ENCODE results near the gene CIP2A.

CIP2A gene

GRCh38 chr3:108595321-108595720, 6.1 kb upstream of the CIP2A start:
- Mint-ChIP-seq H3K36me3 (ENCODE audit: low read depth) (no peaks in the 10 kb centered on the region), H3K4me3 (no peak overlapping the region), H3K4me1 (ENCODE audit: low read depth) (peaks cover 44% of the 10 kb centered on the region), H3K9me3 (no peaks in the 10 kb centered on the region), H3K27ac (no peak overlapping the region), H3K27me3 (no peaks in the 10 kb centered on the region)
- no peak for DNase-seq

GRCh38 chr3:108590460-108590859, 1.2 kb upstream of the CIP2A start:
- peak overlapping the region; percentile 100 for H3K4me3 Mint-ChIP-seq
- H3K27me3 Mint-ChIP-seq: no peaks in the 10 kb centered on the region
- peak overlapping the region; percentile 100 for H3K27ac Mint-ChIP-seq
- H3K9me3 Mint-ChIP-seq: no peaks in the 10 kb centered on the region
- no peak for DNase-seq
- peaks cover 34% of the 10 kb centered on the region for H3K36me3 Mint-ChIP-seq (ENCODE audit: low read depth)
- peaks cover 42% of the 10 kb centered on the region for H3K4me1 Mint-ChIP-seq (ENCODE audit: low read depth)

- Mint-ChIP-seq H3K4me1 (ENCODE audit: low read depth) (peaks cover 45% of the 10 kb centered on the region), H3K27me3 (no peaks in the 10 kb centered on the region), H3K4me3 (peak overlapping the region; percentile 100), H3K36me3 (ENCODE audit: low read depth) (peaks cover 39% of the 10 kb centered on the region), H3K9me3 (no peaks in the 10 kb centered on the region), H3K27ac (peak overlapping the region; percentile 100)
- no peak for DNase-seq
Observed at GRCh38 chr3:108589998-108590323, 723 bp upstream of the CIP2A start.

- peaks cover 45% of the 10 kb centered on the region for H3K4me1 Mint-ChIP-seq (ENCODE audit: low read depth)
- peak overlapping the region; percentile 100 for H3K27ac Mint-ChIP-seq
- no peaks in the 10 kb centered on the region for H3K9me3 Mint-ChIP-seq
- peak overlapping the region; percentile 100 for H3K4me3 Mint-ChIP-seq
- H3K36me3 Mint-ChIP-seq (ENCODE audit: low read depth): peaks cover 53% of the 10 kb centered on the region
- no peaks in the 10 kb centered on the region for H3K27me3 Mint-ChIP-seq
- DNase-seq: no peak
Observed at GRCh38 chr3:108588601-108589000, 637 bp downstream of the CIP2A start.

DNA sequence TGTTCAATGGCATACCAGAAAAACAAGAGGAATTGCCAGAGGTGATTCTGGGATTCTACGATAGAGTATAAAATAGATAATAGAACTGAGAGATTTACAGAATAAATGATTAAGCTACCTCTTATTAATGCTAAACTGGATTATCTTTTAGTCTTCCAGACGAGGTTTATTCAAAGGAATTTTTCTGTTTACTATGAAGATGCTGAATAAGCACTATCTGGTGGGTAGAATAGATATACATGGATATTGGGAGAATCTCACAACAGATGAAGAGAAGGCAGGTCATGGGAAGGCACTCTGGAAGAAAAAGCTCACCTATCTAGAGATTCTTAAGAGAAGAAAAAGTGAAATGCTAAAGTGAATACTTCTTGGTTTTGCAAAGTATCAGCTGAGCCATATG, 11.2 kb downstream of the CIP2A start:
- peaks cover 16% of the 10 kb centered on the region for H3K4me1 Mint-ChIP-seq (ENCODE audit: low read depth)
- peaks cover 82% of the 10 kb centered on the region for H3K36me3 Mint-ChIP-seq (ENCODE audit: low read depth)

GRCh38 chr3:108569336-108569735, 19.9 kb downstream of the CIP2A start:
- peaks cover 79% of the 10 kb centered on the region for H3K36me3 Mint-ChIP-seq (ENCODE audit: low read depth)
- H3K4me3 Mint-ChIP-seq: no peak overlapping the region
- H3K27ac Mint-ChIP-seq: no peak overlapping the region
- peaks cover 4% of the 10 kb centered on the region for H3K9me3 Mint-ChIP-seq
- peaks cover 6% of the 10 kb centered on the region for H3K4me1 Mint-ChIP-seq (ENCODE audit: low read depth)
- no peaks in the 10 kb centered on the region for H3K27me3 Mint-ChIP-seq
- no peak for DNase-seq

More for the DNA sequence above, 11.2 kb downstream of the CIP2A start:
- peaks cover 4% of the 10 kb centered on the region for H3K9me3 Mint-ChIP-seq
- no peak overlapping the region for H3K4me3 Mint-ChIP-seq
- no peak for DNase-seq
- H3K27me3 Mint-ChIP-seq: no peaks in the 10 kb centered on the region
- no peak overlapping the region for H3K27ac Mint-ChIP-seq

DNA sequence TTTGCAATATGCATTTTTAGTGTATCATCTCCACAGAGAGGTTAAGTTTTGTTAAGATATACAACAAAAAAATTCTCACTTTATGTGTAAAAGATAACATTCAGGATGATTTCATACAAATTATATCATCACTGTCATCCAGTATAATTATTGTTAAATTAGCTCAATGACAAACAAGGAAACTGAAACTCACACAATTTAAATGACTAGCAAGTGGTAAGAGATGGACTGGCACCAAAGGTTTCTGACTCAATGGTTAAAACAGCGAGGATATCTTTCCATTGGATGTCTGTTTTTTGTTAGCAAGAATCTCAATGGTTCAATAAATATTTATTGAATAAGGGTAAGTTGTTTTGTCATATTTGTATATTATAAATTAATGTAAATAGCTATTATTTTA, 22.6 kb downstream of the CIP2A start:
- Mint-ChIP-seq H3K27ac (no peak overlapping the region), H3K36me3 (ENCODE audit: low read depth) (peaks cover 70% of the 10 kb centered on the region), H3K4me1 (ENCODE audit: low read depth) (peaks cover 6% of the 10 kb centered on the region), H3K4me3 (no peak overlapping the region), H3K9me3 (no peaks in the 10 kb centered on the region), H3K27me3 (no peaks in the 10 kb centered on the region)
- DNase-seq: no peak

DNA sequence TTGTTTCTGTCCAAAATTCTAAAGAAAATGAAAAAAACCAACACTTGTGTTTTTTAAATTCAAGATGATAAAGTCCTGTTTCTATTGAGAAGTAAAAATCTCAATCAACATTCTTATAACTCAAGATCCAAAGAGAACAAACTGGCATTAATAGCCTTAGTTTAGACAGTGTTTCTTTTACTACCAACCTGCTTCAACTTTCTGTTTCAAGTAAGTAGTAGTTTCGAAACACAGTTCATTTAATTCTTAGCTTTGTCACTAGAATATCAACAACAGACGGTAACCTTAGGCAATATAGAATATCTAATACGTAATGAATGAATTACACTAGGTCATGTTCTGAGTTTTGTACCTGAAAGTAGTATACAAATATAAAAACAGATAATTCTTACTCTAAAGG, 23.7 kb downstream of the CIP2A start:
- DNase-seq: no peak
- Mint-ChIP-seq H3K4me3 (no peak overlapping the region), H3K27me3 (no peaks in the 10 kb centered on the region), H3K27ac (no peak overlapping the region), H3K36me3 (ENCODE audit: low read depth) (peaks cover 73% of the 10 kb centered on the region), H3K9me3 (no peaks in the 10 kb centered on the region), H3K4me1 (ENCODE audit: low read depth) (peaks cover 6% of the 10 kb centered on the region)

GRCh38 chr3:108564564-108564963, 24.7 kb downstream of the CIP2A start:
- Mint-ChIP-seq H3K27me3 (no peaks in the 10 kb centered on the region), H3K9me3 (no peaks in the 10 kb centered on the region), H3K4me1 (ENCODE audit: low read depth) (peaks cover 6% of the 10 kb centered on the region), H3K4me3 (no peak overlapping the region), H3K27ac (no peak overlapping the region), H3K36me3 (ENCODE audit: low read depth) (peaks cover 72% of the 10 kb centered on the region)
- no peak for DNase-seq

- peaks cover 6% of the 10 kb centered on the region for H3K4me1 Mint-ChIP-seq (ENCODE audit: low read depth)
- H3K4me3 Mint-ChIP-seq: no peak overlapping the region
- no peaks in the 10 kb centered on the region for H3K9me3 Mint-ChIP-seq
- H3K27me3 Mint-ChIP-seq: no peaks in the 10 kb centered on the region
- no peak overlapping the region for H3K27ac Mint-ChIP-seq
- DNase-seq: no peak
- peaks cover 75% of the 10 kb centered on the region for H3K36me3 Mint-ChIP-seq (ENCODE audit: low read depth)
Observed at GRCh38 chr3:108562565-108562964, 26.7 kb downstream of the CIP2A start.

DNA sequence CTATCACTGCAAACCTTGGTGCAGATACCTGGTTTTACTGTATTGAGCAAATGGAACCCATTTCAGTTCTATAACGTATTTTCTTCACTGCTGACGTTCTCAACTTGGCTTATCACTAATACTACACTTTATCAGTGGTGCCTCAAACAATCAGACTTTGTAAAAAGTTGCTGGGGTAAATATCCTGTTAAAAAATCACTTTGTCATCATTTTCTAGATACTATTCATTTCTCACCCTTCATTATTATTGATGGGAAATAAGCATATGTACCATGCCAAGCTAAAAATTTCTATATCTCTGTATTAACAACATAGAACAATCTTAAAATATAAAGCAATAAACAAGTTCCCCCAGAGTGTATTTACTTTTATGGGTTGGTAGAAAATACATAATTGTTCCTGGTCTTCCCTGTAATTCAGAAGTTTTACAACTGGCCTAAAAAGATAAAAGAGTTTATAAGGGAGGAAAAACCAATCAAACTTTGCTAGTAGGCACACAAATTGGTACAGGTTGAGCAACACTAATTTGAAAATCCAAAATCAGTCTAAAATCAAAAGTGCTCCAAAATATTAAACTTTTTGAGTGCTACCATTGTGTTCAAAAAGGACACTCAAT, 33.2 kb downstream of the CIP2A start:
- Mint-ChIP-seq H3K4me1 (ENCODE audit: low read depth) (peaks cover 4% of the 10 kb centered on the region), H3K4me3 (no peak overlapping the region), H3K9me3 (no peaks in the 10 kb centered on the region), H3K27ac (no peak overlapping the region), H3K27me3 (no peaks in the 10 kb centered on the region), H3K36me3 (ENCODE audit: low read depth) (peaks cover 85% of the 10 kb centered on the region)
- DNase-seq: no peak

- no peak overlapping the region for H3K27ac Mint-ChIP-seq
- peaks cover 79% of the 10 kb centered on the region for H3K36me3 Mint-ChIP-seq (ENCODE audit: low read depth)
Observed at GRCh38 chr3:108554913-108555571, 34.2 kb downstream of the CIP2A start.

GRCh38 chr3:108554229-108554628, 35.0 kb downstream of the CIP2A start:
- H3K4me3 Mint-ChIP-seq: no peak overlapping the region
- no peak for DNase-seq
- H3K4me1 Mint-ChIP-seq (ENCODE audit: low read depth): peaks cover 4% of the 10 kb centered on the region
- H3K36me3 Mint-ChIP-seq (ENCODE audit: low read depth): peaks cover 81% of the 10 kb centered on the region
- no peaks in the 10 kb centered on the region for H3K27me3 Mint-ChIP-seq
- H3K27ac Mint-ChIP-seq: no peak overlapping the region
- H3K9me3 Mint-ChIP-seq: no peaks in the 10 kb centered on the region

More at GRCh38 chr3:108554913-108555571, 34.2 kb downstream of the CIP2A start:
- Mint-ChIP-seq H3K4me1 (ENCODE audit: low read depth) (peaks cover 4% of the 10 kb centered on the region), H3K4me3 (no peak overlapping the region), H3K9me3 (no peaks in the 10 kb centered on the region), H3K27me3 (no peaks in the 10 kb centered on the region)
- no peak for DNase-seq

DNA sequence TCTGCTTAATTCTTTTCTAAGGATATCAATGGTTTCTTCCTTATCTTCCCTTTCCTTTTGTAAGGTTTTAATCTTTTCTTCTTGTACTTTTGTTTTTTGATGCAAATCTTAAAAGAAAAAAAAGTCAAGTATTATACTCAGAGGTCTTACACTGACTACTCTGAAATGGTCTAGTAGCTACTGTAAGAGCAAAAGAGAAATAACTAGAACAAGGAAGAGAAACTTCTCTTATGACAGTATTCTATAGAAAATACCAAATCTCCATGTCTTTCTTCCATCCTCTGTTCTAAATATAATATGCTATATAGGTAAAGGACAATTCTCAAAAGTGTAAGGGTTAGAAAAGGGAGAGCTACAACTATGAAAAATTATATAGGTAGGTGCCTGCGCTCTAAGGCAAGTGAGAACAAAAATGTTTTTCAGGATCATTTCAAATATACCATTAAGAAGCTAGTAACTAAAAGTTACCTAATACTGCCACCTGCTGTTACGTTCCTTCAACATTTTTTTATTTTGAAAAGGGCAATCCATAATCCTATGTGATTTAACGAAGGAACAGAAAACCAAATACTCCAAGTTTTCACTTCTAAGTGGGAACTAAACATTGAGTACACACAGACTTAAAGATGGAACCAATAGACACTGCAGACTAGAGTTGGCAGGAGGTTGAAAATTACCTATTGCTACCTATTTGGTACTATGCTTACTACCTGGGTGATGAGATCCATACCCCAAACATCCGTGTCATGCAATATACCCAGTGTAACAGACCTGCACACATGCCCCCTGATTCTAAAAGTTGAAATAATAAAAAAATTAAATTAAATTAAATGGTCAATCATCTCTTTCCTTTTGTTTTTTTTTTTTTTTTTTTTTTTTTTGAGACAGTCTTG, 36.7 kb downstream of the CIP2A start:
- peaks cover 4% of the 10 kb centered on the region for H3K4me1 Mint-ChIP-seq (ENCODE audit: low read depth)
- no peak overlapping the region for H3K4me3 Mint-ChIP-seq
- H3K27ac Mint-ChIP-seq: no peak overlapping the region
- H3K36me3 Mint-ChIP-seq (ENCODE audit: low read depth): peaks cover 77% of the 10 kb centered on the region
- H3K9me3 Mint-ChIP-seq: no peaks in the 10 kb centered on the region
- no peak for DNase-seq
- H3K27me3 Mint-ChIP-seq: no peaks in the 10 kb centered on the region

GRCh38 chr3:108548886-108549285, 40.4 kb downstream of the CIP2A start:
- DNase-seq: no peak
- Mint-ChIP-seq H3K4me3 (no peak overlapping the region), H3K4me1 (ENCODE audit: low read depth) (peaks cover 11% of the 10 kb centered on the region), H3K27me3 (no peaks in the 10 kb centered on the region), H3K9me3 (no peaks in the 10 kb centered on the region), H3K36me3 (ENCODE audit: low read depth) (peaks cover 67% of the 10 kb centered on the region), H3K27ac (no peak overlapping the region)
